Keratinocyte (primary cell): ENCODE data around the gene TENT4B. TPM values are rescaled to one million over a fixed set of nuclear protein-coding genes. Genes with fewer than 3 reads are reported as not detected.

ENCODE experiments used
- DNase-seq: peaks from one replicate; pipeline ENCODE4 v3.0.0-alpha.2; 2011; ENCODE audit warnings: low read depth, missing footprints, low spot score
- FAIRE-seq: peaks from 2 replicates; lab custom pipeline; 2011; peaks lifted over from hg19 to GRCh38; lab: Jason Lieb, UNC
- H2AFZ ChIP-seq: 2 replicates; pipeline ENCODE4 v1.6.0; 2012; ENCODE audit warnings: low read length, control low read depth, inconsistent platforms; ENCODE audit not compliant: control insufficient read depth
- H3K27ac ChIP-seq: 2 replicates; pipeline ENCODE4 v1.5.1; 2011; ENCODE audit warnings: low read length; ENCODE audit not compliant: control insufficient read depth, insufficient read depth
- H3K27me3 ChIP-seq: 3 replicates; pipeline ENCODE4 v1.6.0; 2011; ENCODE audit warnings: low read length; ENCODE audit not compliant: control insufficient read depth, insufficient read depth; ENCODE audit errors: extremely low read depth
- H3K36me3 ChIP-seq, 2 experiments: 2 replicates in 1 of 2; 3 replicates in 1 of 2; pipeline ENCODE4 v1.5.1; 2011; ENCODE audit warnings: low read length in 2 of 2, mild to moderate bottlenecking in 1 of 2; ENCODE audit not compliant: control insufficient read depth in 2 of 2, insufficient read depth in 2 of 2; ENCODE audit errors: extremely low read depth in 1 of 2
- H3K4me1 ChIP-seq: 3 replicates; pipeline ENCODE4 v1.5.1; 2011; ENCODE audit warnings: low read length; ENCODE audit not compliant: control insufficient read depth, insufficient read depth; ENCODE audit errors: extremely low read depth
- H3K4me2 ChIP-seq: 3 replicates; pipeline ENCODE4 v1.6.0; 2011; ENCODE audit warnings: low read depth, low read length; ENCODE audit not compliant: control insufficient read depth, insufficient read depth; ENCODE audit errors: extremely low read depth
- H3K4me3 ChIP-seq, 3 experiments: fragments of 200-600 bp in 1 of 3; sonication (generic) in 1 of 3; 2 replicates in 2 of 3; 3 replicates in 1 of 3; pipeline ENCODE4 v1.5.1; 2011 to 2016; ENCODE audit warnings: low read length in 3 of 3, mild to moderate bottlenecking in 3 of 3, control low read depth in 2 of 3, inconsistent platforms in 1 of 3, low read depth in 1 of 3, mixed read lengths in 1 of 3, mixed run types in 1 of 3, moderate library complexity in 1 of 3; ENCODE audit not compliant: control insufficient read depth in 2 of 3, insufficient read depth in 2 of 3; ENCODE audit errors: extremely low read depth in 1 of 3
- H3K79me2 ChIP-seq: 2 replicates; pipeline ENCODE4 v1.6.0; 2012; ENCODE audit warnings: low read length; ENCODE audit not compliant: control insufficient read depth, insufficient read depth
- H3K9ac ChIP-seq: 3 replicates; pipeline ENCODE4 v1.6.0; 2011; ENCODE audit warnings: low read length; ENCODE audit not compliant: control insufficient read depth, insufficient read depth; ENCODE audit errors: extremely low read depth
- H3K9me1 ChIP-seq: 3 replicates; pipeline ENCODE4 v1.6.0; 2011; ENCODE audit warnings: low read length; ENCODE audit not compliant: control insufficient read depth, insufficient read depth; ENCODE audit errors: extremely low read depth
- H3K9me3 ChIP-seq: 2 replicates; pipeline ENCODE4 v1.5.1; 2012; ENCODE audit warnings: low read depth, low read length; ENCODE audit not compliant: control insufficient read depth
- H4K20me1 ChIP-seq: 3 replicates; pipeline ENCODE4 v1.6.0; 2011; ENCODE audit warnings: low read length; ENCODE audit not compliant: control insufficient read depth, insufficient read depth; ENCODE audit errors: extremely low read depth
- CTCF ChIP-seq, 3 experiments: IDR thresholded peaks in 1 of 3; conservative IDR thresholded peaks in 1 of 3; optimal IDR thresholded peaks in 1 of 3; 2 replicates in 2 of 3; 3 replicates in 1 of 3; pipeline versions ENCODE3 to v1.5.1; 2011; ENCODE audit warnings: low read length in 3 of 3, mild to moderate bottlenecking in 3 of 3, moderate library complexity in 2 of 3, control low read depth in 1 of 3, inconsistent platforms in 1 of 3; ENCODE audit not compliant: insufficient read depth in 2 of 3; ENCODE audit errors: extremely low read depth in 1 of 3
- EZH2 ChIP-seq: IDR thresholded peaks from one replicate; pipeline ENCODE4 v1.6.1; 2012; ENCODE audit warnings: inconsistent platforms, mild to moderate bottlenecking, low read length, moderate library complexity
- dilution Hi-C: fragments of 300-500 bp; cut with MboI; formaldehyde crosslinking; loops from one replicate; pipeline ENCODE4 v1.7.0; 2020; ENCODE audit warnings: low sequenced_read_pairs; ENCODE audit not compliant: extremely low pct_ligation_motif_present
- polyA plus RNA-seq, 5 experiments: library from polyadenylated mRNA; depleted of rRNA in 3 of 5; stranded (reverse) in 3 of 5; stranded (forward) in 1 of 5; unstranded in 1 of 5; fragments of >200 nt; gene quantifications; 1 replicate in 1 of 5; 2 replicates in 3 of 5; 3 replicates in 1 of 5; pipeline versions ENCODE4 v1.2.1 to v1.2.3, GENCODE V29; 2011 to 2012; ENCODE audit warnings: missing spikeins in 2 of 5, low read depth in 1 of 5, low replicate concordance in 1 of 5

Gene TENT4B
- polyA plus RNA-seq, 1 donor (not counting 4 experiments of a cell fraction or from before 2014, with no cell fraction given), result 14.8 TPM

GRCh38 chr16:50272111-50272571, 119.0 kb downstream of the TENT4B start:
- Histone ChIP-seq H3K27ac (no peak overlapping the region), H3K4me1 (peaks cover under 1% of the 10 kb centered on the region), H3K9ac (no peak overlapping the region), H3K27me3 (no peaks in the 10 kb centered on the region), H3K36me3 (no peaks in the 10 kb centered on the region), H2AFZ (no peak overlapping the region), H3K9me3 (no peaks in the 10 kb centered on the region), H3K4me2 (no peak overlapping the region), H3K4me3 (no peak overlapping the region), H3K79me2 (no peaks in the 10 kb centered on the region), H3K9me1 (no peaks in the 10 kb centered on the region), H4K20me1 (no peaks in the 10 kb centered on the region)
- dilution Hi-C loops, result no loop called here
- no peak for FAIRE-seq
- no peak for TF ChIP-seq CTCF (optimal IDR thresholded peaks at IDR 0.05 in 1 of 3, IDR thresholded peaks at IDR 0.05 in 1 of 3, conservative IDR thresholded peaks at IDR 0.05 in 1 of 3; ENCODE audit: extremely low read depth in 1 of 3, insufficient read depth in 2 of 3, low read length in 3 of 3)
- TF ChIP-seq EZH2, result no peak
- DNase-seq, result no peak

- no peak for TF ChIP-seq EZH2
- TF ChIP-seq CTCF (optimal IDR thresholded peaks at IDR 0.05 in 1 of 3, IDR thresholded peaks at IDR 0.05 in 1 of 3, conservative IDR thresholded peaks at IDR 0.05 in 1 of 3; ENCODE audit: extremely low read depth in 1 of 3, insufficient read depth in 2 of 3, low read length in 3 of 3), result no peak
- H3K27me3 ChIP-seq, result no peaks in the 10 kb centered on the region
- H3K4me1 ChIP-seq, result no peaks in the 10 kb centered on the region
- no peak for FAIRE-seq
- no peaks in the 10 kb centered on the region for H3K9me1 ChIP-seq
- no peak overlapping the region for H3K9ac ChIP-seq
- H4K20me1 ChIP-seq, result no peaks in the 10 kb centered on the region
- H2AFZ ChIP-seq, result no peak overlapping the region
- no peaks in the 10 kb centered on the region for H3K36me3 ChIP-seq
- dilution Hi-C loops, result no loop called here
- no peaks in the 10 kb centered on the region for H3K9me3 ChIP-seq
- no peak for DNase-seq
- no peak overlapping the region for H3K27ac ChIP-seq
- no peaks in the 10 kb centered on the region for H3K79me2 ChIP-seq
- H3K4me3 ChIP-seq, result no peak overlapping the region
- H3K4me2 ChIP-seq, result no peak overlapping the region
Observed at GRCh38 chr16:50272687-50273381, 119.7 kb downstream of the TENT4B start.
